ENCODE data around the gene KLHL18. TPM values are rescaled to one million over a fixed set of nuclear protein-coding genes. Genes with fewer than 3 reads are reported as not detected.

The KLHL18 gene
- total RNA-seq, 1 donor from 2014 or later: 30.2 TPM

- no peak overlapping the region for H3K4me3 ChIP-seq
- no peaks in the 10 kb centered on the region for H3K9me3 ChIP-seq
- H3K36me3 ChIP-seq: peaks cover 31% of the 10 kb centered on the region
- H3K27ac ChIP-seq: no peak overlapping the region
- ATAC-seq (peak in 1 of 2 donors; percentile 23), DNase-seq (no peak)
- no peak for TF ChIP-seq CTCF (IDR thresholded peaks at IDR 0.05)
- H3K4me1 ChIP-seq: peaks cover 28% of the 10 kb centered on the region
- intact Hi-C loops (cut with DNase I): no loop called here
- H3K27me3 ChIP-seq (ENCODE audit: low read depth): no peaks in the 10 kb centered on the region
Measured at GRCh38 chr3:47385007-47385406, 102.3 kb downstream of the KLHL18 start.

- peaks cover 27% of the 10 kb centered on the region for H3K4me1 ChIP-seq
- ATAC-seq: no peak
- no peaks in the 10 kb centered on the region for H3K9me3 ChIP-seq
- no peak overlapping the region for H3K27ac ChIP-seq
- no peak for TF ChIP-seq CTCF (IDR thresholded peaks at IDR 0.05)
- no peak overlapping the region for H3K4me3 ChIP-seq
- intact Hi-C loops (cut with DNase I): no loop called here
- peaks cover 31% of the 10 kb centered on the region for H3K36me3 ChIP-seq
- no peaks in the 10 kb centered on the region for H3K27me3 ChIP-seq (ENCODE audit: low read depth)
- DNase-seq: no peak
Measured at GRCh38 chr3:47385796-47386195, 103.1 kb downstream of the KLHL18 start.

GRCh38 chr3:47392933-47393332 is 110.2 kb downstream of the KLHL18 start:
- TF ChIP-seq CTCF (IDR thresholded peaks at IDR 0.05): no peak
- no peak overlapping the region for H3K27ac ChIP-seq
- H3K27me3 ChIP-seq (ENCODE audit: low read depth): no peaks in the 10 kb centered on the region
- peaks cover 28% of the 10 kb centered on the region for H3K4me1 ChIP-seq
- intact Hi-C loops (cut with DNase I): no loop called here
- no peak overlapping the region for H3K4me3 ChIP-seq
- H3K36me3 ChIP-seq: peaks cover 40% of the 10 kb centered on the region
- no peak for ATAC-seq
- no peak for DNase-seq
- H3K9me3 ChIP-seq: no peaks in the 10 kb centered on the region

- H3K9me3 ChIP-seq: no peaks in the 10 kb centered on the region
- H3K4me1 ChIP-seq: peaks cover 36% of the 10 kb centered on the region
- no peak overlapping the region for H3K27ac ChIP-seq
- DNase-seq (no peak), ATAC-seq (peak in 1 of 2 donors; percentile 41)
- TF ChIP-seq CTCF (IDR thresholded peaks at IDR 0.05): no peak
- intact Hi-C loops (cut with DNase I): no loop called here
- no peaks in the 10 kb centered on the region for H3K27me3 ChIP-seq (ENCODE audit: low read depth)
- peaks cover 41% of the 10 kb centered on the region for H3K36me3 ChIP-seq
- H3K4me3 ChIP-seq: no peak overlapping the region
Measured at GRCh38 chr3:47394140-47394870, 111.6 kb downstream of the KLHL18 start.

- H3K27me3 ChIP-seq (ENCODE audit: low read depth): no peaks in the 10 kb centered on the region
- H3K36me3 ChIP-seq: peaks cover 47% of the 10 kb centered on the region
- peak overlapping the region; percentile 34 for H3K27ac ChIP-seq
- DNase-seq: no peak
- peak; percentile 23 to 33 for ATAC-seq
- peaks cover 38% of the 10 kb centered on the region for H3K4me1 ChIP-seq
- no peak for TF ChIP-seq CTCF (IDR thresholded peaks at IDR 0.05)
- no peak overlapping the region for H3K4me3 ChIP-seq
- intact Hi-C loops (cut with DNase I): no loop called here
- no peaks in the 10 kb centered on the region for H3K9me3 ChIP-seq
Measured at GRCh38 chr3:47394881-47395280, 112.1 kb downstream of the KLHL18 start.

Other genes with a start within 250 kb of the KLHL18 start
- 47.9 TPM for gene SETD2, start 118.8 kb upstream of the KLHL18 start, total RNA-seq
- 8.7 TPM for gene KIF9, start 145 bp upstream of the KLHL18 start, total RNA-seq
- 40.4 TPM for gene PTPN23, start 98.1 kb downstream of the KLHL18 start, total RNA-seq
- gene SCAP, start 193.0 kb downstream of the KLHL18 start, total RNA-seq: 61.3 TPM
- gene ELP6, start 230.8 kb downstream of the KLHL18 start, total RNA-seq: 18.8 TPM